Measurements from ENCODE around the gene SEC61B.

DNA sequence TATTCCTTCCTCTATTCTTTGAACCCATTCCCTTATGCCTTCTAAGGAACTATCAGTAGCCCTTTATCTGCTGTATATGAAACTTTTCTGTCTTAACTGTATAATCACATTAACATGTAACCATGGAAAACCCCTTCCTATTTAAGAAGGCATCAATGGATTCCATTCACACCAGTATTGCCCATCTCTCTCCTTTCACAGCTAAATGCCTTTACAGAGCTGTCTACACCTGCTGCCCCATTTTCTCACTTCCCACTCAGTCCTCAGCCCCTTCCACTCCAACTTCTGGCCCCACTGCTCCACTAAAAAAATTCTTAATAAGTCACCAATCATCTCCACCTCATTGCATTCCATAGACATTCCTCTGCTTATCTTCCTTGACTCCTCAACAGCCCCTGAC lies 50.8 kb downstream of the SEC61B start:
- no peak for TF ChIP-seq POLR2A (IDR thresholded peaks at IDR 0.05)
- TF ChIP-seq, protein P1, sequence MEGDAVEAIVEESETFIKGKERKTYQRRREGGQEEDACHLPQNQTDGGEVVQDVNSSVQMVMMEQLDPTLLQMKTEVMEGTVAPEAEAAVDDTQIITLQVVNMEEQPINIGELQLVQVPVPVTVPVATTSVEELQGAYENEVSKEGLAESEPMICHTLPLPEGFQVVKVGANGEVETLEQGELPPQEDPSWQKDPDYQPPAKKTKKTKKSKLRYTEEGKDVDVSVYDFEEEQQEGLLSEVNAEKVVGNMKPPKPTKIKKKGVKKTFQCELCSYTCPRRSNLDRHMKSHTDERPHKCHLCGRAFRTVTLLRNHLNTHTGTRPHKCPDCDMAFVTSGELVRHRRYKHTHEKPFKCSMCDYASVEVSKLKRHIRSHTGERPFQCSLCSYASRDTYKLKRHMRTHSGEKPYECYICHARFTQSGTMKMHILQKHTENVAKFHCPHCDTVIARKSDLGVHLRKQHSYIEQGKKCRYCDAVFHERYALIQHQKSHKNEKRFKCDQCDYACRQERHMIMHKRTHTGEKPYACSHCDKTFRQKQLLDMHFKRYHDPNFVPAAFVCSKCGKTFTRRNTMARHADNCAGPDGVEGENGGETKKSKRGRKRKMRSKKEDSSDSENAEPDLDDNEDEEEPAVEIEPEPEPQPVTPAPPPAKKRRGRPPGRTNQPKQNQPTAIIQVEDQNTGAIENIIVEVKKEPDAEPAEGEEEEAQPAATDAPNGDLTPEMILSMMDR (IDR thresholded peaks at IDR 0.05), result no peak

Measured in adrenal gland (tissue), 5 donors.